ENCODE measurements around the gene AHCYL1.

GRCh38 chr1:110021285-110021684 lies 36.7 kb downstream of the AHCYL1 start:
- TF ChIP-seq CTCF (IDR thresholded peaks at IDR 0.05; ENCODE audit: poor library complexity) (no peak), EZH2 (IDR thresholded peaks at IDR 0.05; ENCODE audit: borderline replicate concordance) (no peak)

All from hepatocyte (in vitro differentiated cells).